ENCODE measurements around the gene ARMH1. TPM values are rescaled to one million over a fixed set of nuclear protein-coding genes. Genes with fewer than 3 reads are reported as not detected.
"Not testable (repeated sequence)": the region's sequence is repeated elsewhere in the genome, so short reads cannot be mapped to it uniquely, and the experiment has no call there.

Gene ARMH1
- total RNA-seq, 1 donor from 2014 or later: 15.0 TPM

DNA sequence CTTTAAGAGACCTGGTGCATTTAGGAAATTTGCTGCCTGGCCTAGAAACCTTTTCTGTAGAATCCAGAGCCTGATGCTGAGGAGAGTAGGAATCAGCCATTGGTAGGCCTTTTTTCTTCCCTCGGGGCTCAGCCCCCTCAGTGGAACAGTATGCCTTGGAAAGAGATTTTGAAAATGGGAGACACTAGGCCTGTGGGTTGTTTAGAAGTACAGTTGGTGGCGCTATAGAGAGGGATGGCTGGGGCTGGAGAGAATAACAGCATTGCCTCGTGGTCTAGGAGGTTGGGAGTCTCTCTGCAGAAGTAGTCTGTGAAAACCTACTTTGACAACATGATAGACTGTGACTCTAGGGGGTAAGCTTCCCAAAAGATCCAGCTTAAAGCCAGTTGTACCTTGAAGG is 73.4 kb downstream of the ARMH1 start:
- Mint-ChIP-seq H3K4me1 (ENCODE audit: low read depth) (no peaks in the 10 kb centered on the region), H3K36me3 (ENCODE audit: insufficient read depth) (peaks cover 2% of the 10 kb centered on the region), H3K9me3 (ENCODE audit: low read depth) (no peaks in the 10 kb centered on the region), H3K27ac (no peak overlapping the region), H3K4me3 (ENCODE audit: low read depth) (no peak overlapping the region), H3K27me3 (no peaks in the 10 kb centered on the region)
- no peak for TF ChIP-seq CTCF (IDR thresholded peaks at IDR 0.05; ENCODE audit: unreplicated experiment)
- DNase-seq (ENCODE audit: low spot score, unreplicated experiment): no peak

GRCh38 chr1:44757420-44757819 is 82.9 kb downstream of the ARMH1 start:
- Mint-ChIP-seq H3K9me3 (ENCODE audit: low read depth) (no peaks in the 10 kb centered on the region), H3K36me3 (ENCODE audit: insufficient read depth) (peaks cover 3% of the 10 kb centered on the region), H3K4me3 (ENCODE audit: low read depth) (no peak overlapping the region), H3K27me3 (no peaks in the 10 kb centered on the region), H3K27ac (no peak overlapping the region), H3K4me1 (ENCODE audit: low read depth) (no peaks in the 10 kb centered on the region)
- TF ChIP-seq CTCF (IDR thresholded peaks at IDR 0.05; ENCODE audit: unreplicated experiment): no peak
- DNase-seq (ENCODE audit: low spot score, unreplicated experiment): no peak

GRCh38 chr1:44759077-44759476 is 84.6 kb downstream of the ARMH1 start:
- no peak for DNase-seq (ENCODE audit: low spot score, unreplicated experiment)

GRCh38 chr1:44760876-44761275 is 86.4 kb downstream of the ARMH1 start:
- Mint-ChIP-seq H3K27me3 (no peaks in the 10 kb centered on the region), H3K9me3 (ENCODE audit: low read depth) (no peaks in the 10 kb centered on the region), H3K4me1 (ENCODE audit: low read depth) (no peaks in the 10 kb centered on the region), H3K4me3 (ENCODE audit: low read depth) (no peak overlapping the region), H3K27ac (no peak overlapping the region), H3K36me3 (ENCODE audit: insufficient read depth) (peaks cover 4% of the 10 kb centered on the region)
- DNase-seq (ENCODE audit: low spot score, unreplicated experiment): no peak
- no peak for TF ChIP-seq CTCF (IDR thresholded peaks at IDR 0.05; ENCODE audit: unreplicated experiment)

More at GRCh38 chr1:44759077-44759476, 84.6 kb downstream of the ARMH1 start:
- Mint-ChIP-seq H3K4me1 (ENCODE audit: low read depth) (no peaks in the 10 kb centered on the region), H3K27ac (no peak overlapping the region), H3K27me3 (no peaks in the 10 kb centered on the region), H3K9me3 (ENCODE audit: low read depth) (no peaks in the 10 kb centered on the region), H3K4me3 (ENCODE audit: low read depth) (no peak overlapping the region), H3K36me3 (ENCODE audit: insufficient read depth) (peaks cover 4% of the 10 kb centered on the region)
- TF ChIP-seq CTCF (IDR thresholded peaks at IDR 0.05; ENCODE audit: unreplicated experiment): no peak

GRCh38 chr1:44766421-44766820 is 91.9 kb downstream of the ARMH1 start:
- not testable (repeated sequence) for H3K4me3 Mint-ChIP-seq (ENCODE audit: low read depth); H3K36me3 Mint-ChIP-seq (ENCODE audit: insufficient read depth); H3K4me1 Mint-ChIP-seq (ENCODE audit: low read depth); H3K27me3 Mint-ChIP-seq; H3K27ac Mint-ChIP-seq; H3K9me3 Mint-ChIP-seq (ENCODE audit: low read depth); DNase-seq (ENCODE audit: low spot score, unreplicated experiment)

Other genes starting within 250 kb of the ARMH1 start
- gene TMEM53, start 233 bp upstream of the ARMH1 start, total RNA-seq: 11.8 and 13.9 TPM in 2 replicates
- not detected in 2 replicates for gene RNU5D-1, start 56.5 kb downstream of the ARMH1 start, total RNA-seq
- gene KIF2C, start 65.1 kb downstream of the ARMH1 start, total RNA-seq: 26.6 and 28.7 TPM in 2 replicates
- gene RPS8, start 100.8 kb downstream of the ARMH1 start, total RNA-seq: 1,808 and 1,842 TPM in 2 replicates
- gene BEST4, start 113.5 kb downstream of the ARMH1 start, total RNA-seq: 2.1 and 2.4 TPM in 2 replicates
- 11.8 and 13.3 TPM in 2 replicates for gene PLK3, start 125.7 kb downstream of the ARMH1 start, total RNA-seq
- 0.55 and 0.79 TPM in 2 replicates for gene DYNLT4, start 132.6 kb downstream of the ARMH1 start, total RNA-seq
- 26.7 and 27.5 TPM in 2 replicates for gene BTBD19, start 133.8 kb downstream of the ARMH1 start, total RNA-seq
- gene PTCH2, start 168.5 kb downstream of the ARMH1 start, total RNA-seq: 2.9 and 3.0 TPM in 2 replicates